HL-60 (cell line): ENCODE data around the gene ADCYAP1R1.
"Not testable (repeated sequence)": the region's sequence is repeated elsewhere in the genome, so short reads cannot be mapped to it uniquely, and the experiment has no call there.

Source experiments
- DNase-seq, 2 experiments: peaks; one replicate each; pipeline ENCODE4 v3.0.0-alpha.2; 2010 to 2020; ENCODE audit warnings: low read depth in 1 of 2, low spot score in 1 of 2
- H3K27ac ChIP-seq: fragments of 250-450 bp; sonication (Bioruptor Pico); replicated peaks from 2 replicates; pipeline ENCODE4 v1.5.1; 2020; ENCODE audit warnings: mild to moderate bottlenecking, moderate library complexity
- H3K27me3 ChIP-seq: fragments of 250-450 bp; sonication (Bioruptor Pico); 2 replicates; pipeline ENCODE4 v1.5.1; 2021; ENCODE audit warnings: mild to moderate bottlenecking, moderate library complexity; ENCODE audit not compliant: insufficient read depth, poor library complexity, severe bottlenecking
- H3K4me3 ChIP-seq: replicated peaks from 2 replicates; pipeline ENCODE4 v1.5.1; 2011; ENCODE audit warnings: mild to moderate bottlenecking, control low read depth, low read length; ENCODE audit not compliant: insufficient read depth
- GABPA ChIP-seq: IDR thresholded peaks from 2 replicates; pipeline ENCODE4 v1.6.1; 2012; ENCODE audit warnings: low read depth
- POLR2AphosphoS5 ChIP-seq: IDR thresholded peaks from 2 replicates; pipeline ENCODE4 v1.6.1; 2012; ENCODE audit warnings: low read depth
- SPI1 ChIP-seq: IDR thresholded peaks from 2 replicates; pipeline ENCODE4 v1.6.1; 2012; ENCODE audit warnings: low read depth, mild to moderate bottlenecking, borderline replicate concordance
- TF ChIP-seq, protein P1 (sequence below): IDR thresholded peaks from 2 replicates; pipeline ENCODE4 v1.6.1; 2012; ENCODE audit warnings: low read depth; ENCODE audit not compliant: insufficient replicate concordance
- TF ChIP-seq, protein P2 (sequence below): IDR thresholded peaks from one replicate; pipeline ENCODE4 v1.5.1; 2011; ENCODE audit warnings: low read length, control low read depth, inconsistent platforms; ENCODE audit not compliant: insufficient read depth

The ADCYAP1R1 gene

DNA sequence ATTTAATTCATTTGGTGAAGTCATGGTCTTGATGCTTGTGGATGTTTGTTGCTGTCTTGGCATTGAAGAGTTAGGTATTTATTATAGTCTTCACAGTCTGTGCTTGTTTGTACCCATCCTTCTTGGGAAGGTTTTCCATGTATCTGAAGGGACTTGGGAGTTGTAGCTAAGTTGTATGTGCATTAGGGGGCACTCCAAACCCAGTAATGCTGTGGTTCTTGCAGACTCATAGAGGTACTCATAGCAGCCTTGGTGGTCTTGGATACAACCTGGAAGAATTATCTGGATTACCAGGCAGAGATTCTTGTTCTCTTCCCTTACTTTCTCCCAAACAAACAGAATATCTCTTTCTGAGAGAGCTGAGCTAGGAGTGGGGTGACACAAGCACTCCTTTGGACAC lies 93.2 kb downstream of the ADCYAP1R1 start:
- peaks cover 4% of the 10 kb centered on the region for H3K27me3 ChIP-seq
- no peak overlapping the region for H3K4me3 ChIP-seq
- TF ChIP-seq GABPA (no peak), SPI1 (no peak), POLR2AphosphoS5 (no peak)
- TF ChIP-seq, protein P1, sequence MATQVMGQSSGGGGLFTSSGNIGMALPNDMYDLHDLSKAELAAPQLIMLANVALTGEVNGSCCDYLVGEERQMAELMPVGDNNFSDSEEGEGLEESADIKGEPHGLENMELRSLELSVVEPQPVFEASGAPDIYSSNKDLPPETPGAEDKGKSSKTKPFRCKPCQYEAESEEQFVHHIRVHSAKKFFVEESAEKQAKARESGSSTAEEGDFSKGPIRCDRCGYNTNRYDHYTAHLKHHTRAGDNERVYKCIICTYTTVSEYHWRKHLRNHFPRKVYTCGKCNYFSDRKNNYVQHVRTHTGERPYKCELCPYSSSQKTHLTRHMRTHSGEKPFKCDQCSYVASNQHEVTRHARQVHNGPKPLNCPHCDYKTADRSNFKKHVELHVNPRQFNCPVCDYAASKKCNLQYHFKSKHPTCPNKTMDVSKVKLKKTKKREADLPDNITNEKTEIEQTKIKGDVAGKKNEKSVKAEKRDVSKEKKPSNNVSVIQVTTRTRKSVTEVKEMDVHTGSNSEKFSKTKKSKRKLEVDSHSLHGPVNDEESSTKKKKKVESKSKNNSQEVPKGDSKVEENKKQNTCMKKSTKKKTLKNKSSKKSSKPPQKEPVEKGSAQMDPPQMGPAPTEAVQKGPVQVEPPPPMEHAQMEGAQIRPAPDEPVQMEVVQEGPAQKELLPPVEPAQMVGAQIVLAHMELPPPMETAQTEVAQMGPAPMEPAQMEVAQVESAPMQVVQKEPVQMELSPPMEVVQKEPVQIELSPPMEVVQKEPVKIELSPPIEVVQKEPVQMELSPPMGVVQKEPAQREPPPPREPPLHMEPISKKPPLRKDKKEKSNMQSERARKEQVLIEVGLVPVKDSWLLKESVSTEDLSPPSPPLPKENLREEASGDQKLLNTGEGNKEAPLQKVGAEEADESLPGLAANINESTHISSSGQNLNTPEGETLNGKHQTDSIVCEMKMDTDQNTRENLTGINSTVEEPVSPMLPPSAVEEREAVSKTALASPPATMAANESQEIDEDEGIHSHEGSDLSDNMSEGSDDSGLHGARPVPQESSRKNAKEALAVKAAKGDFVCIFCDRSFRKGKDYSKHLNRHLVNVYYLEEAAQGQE: no peak
- TF ChIP-seq, protein P2, sequence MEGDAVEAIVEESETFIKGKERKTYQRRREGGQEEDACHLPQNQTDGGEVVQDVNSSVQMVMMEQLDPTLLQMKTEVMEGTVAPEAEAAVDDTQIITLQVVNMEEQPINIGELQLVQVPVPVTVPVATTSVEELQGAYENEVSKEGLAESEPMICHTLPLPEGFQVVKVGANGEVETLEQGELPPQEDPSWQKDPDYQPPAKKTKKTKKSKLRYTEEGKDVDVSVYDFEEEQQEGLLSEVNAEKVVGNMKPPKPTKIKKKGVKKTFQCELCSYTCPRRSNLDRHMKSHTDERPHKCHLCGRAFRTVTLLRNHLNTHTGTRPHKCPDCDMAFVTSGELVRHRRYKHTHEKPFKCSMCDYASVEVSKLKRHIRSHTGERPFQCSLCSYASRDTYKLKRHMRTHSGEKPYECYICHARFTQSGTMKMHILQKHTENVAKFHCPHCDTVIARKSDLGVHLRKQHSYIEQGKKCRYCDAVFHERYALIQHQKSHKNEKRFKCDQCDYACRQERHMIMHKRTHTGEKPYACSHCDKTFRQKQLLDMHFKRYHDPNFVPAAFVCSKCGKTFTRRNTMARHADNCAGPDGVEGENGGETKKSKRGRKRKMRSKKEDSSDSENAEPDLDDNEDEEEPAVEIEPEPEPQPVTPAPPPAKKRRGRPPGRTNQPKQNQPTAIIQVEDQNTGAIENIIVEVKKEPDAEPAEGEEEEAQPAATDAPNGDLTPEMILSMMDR: no peak
- DNase-seq: no peak
- H3K27ac ChIP-seq: no peak overlapping the region

DNA sequence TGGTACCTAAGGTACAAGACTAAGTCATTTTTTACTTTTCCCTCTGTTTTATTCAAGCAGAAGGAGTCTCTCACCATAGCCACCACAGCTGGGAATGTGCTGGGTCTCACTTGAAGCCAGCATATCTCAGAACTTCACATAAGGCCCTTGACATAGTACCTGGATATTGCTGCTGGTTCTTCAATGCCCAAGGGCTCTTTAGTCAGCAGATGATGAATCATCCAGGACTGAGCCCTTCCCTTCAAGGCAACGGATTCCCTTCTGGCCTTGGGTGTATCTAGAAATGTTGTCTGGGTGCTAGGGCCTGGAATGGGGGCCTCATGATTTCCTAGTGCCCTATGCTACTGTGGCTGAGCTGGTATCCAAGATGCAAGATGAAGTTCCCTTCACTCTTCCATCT lies 93.9 kb downstream of the ADCYAP1R1 start:
- no peak for DNase-seq
- no peak overlapping the region for H3K27ac ChIP-seq
- peaks cover 4% of the 10 kb centered on the region for H3K27me3 ChIP-seq
- TF ChIP-seq GABPA: no peak
- no peak overlapping the region for H3K4me3 ChIP-seq

DNA sequence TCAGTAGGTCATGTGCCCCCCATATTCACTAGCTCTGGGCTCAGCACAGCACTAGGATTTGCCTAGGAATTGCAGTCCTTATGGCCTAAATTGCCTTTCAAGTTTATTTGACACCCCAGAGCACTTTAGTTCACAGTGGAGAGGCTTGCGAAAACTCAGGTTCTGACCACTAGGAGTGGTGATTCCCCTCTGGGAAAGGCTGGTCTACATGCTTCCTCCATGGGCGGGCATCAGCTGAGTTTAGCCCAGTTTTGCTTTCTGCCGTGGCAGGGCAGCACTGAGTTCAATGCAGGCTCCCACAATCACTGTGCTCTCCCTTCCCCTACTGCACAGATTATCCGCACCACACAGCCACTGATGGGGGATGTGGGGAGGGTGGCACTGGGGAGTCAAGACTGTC lies 94.4 kb downstream of the ADCYAP1R1 start:
- DNase-seq: no peak
- Histone ChIP-seq H3K4me3 (no peak overlapping the region), H3K27me3 (peaks cover under 1% of the 10 kb centered on the region), H3K27ac (no peak overlapping the region)
- no peak for TF ChIP-seq SPI1
- TF ChIP-seq, protein P1: no peak
- TF ChIP-seq GABPA: no peak
- no peak for TF ChIP-seq POLR2AphosphoS5
- TF ChIP-seq, protein P2: no peak

DNA sequence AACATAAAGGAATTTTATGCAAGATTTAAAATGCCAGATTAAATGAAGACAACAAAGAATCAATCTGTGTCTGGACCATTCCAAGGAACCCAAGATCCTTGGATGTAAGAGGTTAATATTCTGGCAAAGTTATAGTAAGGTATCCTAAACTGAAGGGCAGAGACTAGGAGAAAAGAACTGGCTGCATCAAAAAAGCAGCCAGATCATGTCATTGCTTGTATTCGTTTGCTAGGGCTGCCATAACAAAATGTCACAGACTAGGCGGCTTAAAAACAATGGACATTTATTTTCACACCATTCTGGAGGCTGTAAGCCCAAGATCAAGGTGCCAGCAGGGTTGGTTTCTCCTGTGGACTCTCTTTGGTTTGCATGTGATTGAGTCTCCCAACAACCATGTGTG lies 99.7 kb downstream of the ADCYAP1R1 start:
- no peak for DNase-seq

DNA sequence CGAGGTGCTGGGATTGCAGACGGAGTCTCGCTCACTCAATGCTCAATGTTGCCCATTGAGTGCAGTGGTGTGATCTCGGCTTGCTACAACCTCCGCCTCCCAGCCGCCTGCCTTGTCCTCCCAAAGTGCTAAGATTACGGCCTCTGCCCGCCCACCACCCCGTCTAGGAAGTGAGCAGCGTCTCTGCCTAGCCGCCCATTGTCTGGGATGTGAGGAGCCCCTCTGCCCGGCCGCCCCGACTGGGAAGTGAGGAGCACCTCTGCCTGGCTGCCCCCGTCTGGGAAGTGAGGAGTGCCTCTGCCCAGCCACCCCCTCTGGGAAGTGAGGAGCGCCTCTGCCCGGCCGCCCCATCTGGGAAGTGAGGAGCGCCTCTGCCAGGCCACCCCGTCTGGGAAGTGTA lies 101.2 kb downstream of the ADCYAP1R1 start:
- H3K4me3 ChIP-seq, DNase-seq, H3K27ac ChIP-seq, H3K27me3 ChIP-seq: not testable (repeated sequence)

More for the DNA sequence above, 99.7 kb downstream of the ADCYAP1R1 start:
- TF ChIP-seq, protein P1: no peak
- H3K27ac ChIP-seq: no peak overlapping the region
- no peaks in the 10 kb centered on the region for H3K27me3 ChIP-seq
- no peak overlapping the region for H3K4me3 ChIP-seq
